Mucosa of rectum (tissue), 2 donors: Measurements from ENCODE around the gene LRRN4.

Experiments
- H3K27ac ChIP-seq, 2 donors: one replicate each; pipeline ENCODE4 v1.7.0; 2013; ENCODE audit warnings: inconsistent platforms in 2 of 2, low read depth in 2 of 2, low read length in 2 of 2
- H3K27me3 ChIP-seq, 2 donors: one replicate each; pipeline ENCODE4 v1.7.0; 2013; ENCODE audit warnings: low read length in 2 of 2; ENCODE audit not compliant: control insufficient read depth in 2 of 2, insufficient read depth in 2 of 2
- H3K36me3 ChIP-seq, 2 donors: one replicate each; pipeline ENCODE4 v1.7.0; 2013; ENCODE audit warnings: low read length in 2 of 2; ENCODE audit not compliant: control insufficient read depth in 2 of 2, insufficient read depth in 2 of 2
- H3K4me1 ChIP-seq, 2 donors: one replicate each; pipeline ENCODE4 v1.7.0; 2013; ENCODE audit warnings: low read length in 2 of 2, mild to moderate bottlenecking in 1 of 2; ENCODE audit not compliant: control insufficient read depth in 2 of 2, insufficient read depth in 2 of 2
- H3K4me3 ChIP-seq, 2 donors: one replicate each; pipeline ENCODE4 v1.7.0; 2013; ENCODE audit warnings: low read length in 2 of 2
- H3K9ac ChIP-seq, 2 donors: one replicate each; pipeline ENCODE4 v1.7.0; 2013; ENCODE audit warnings: low read length in 2 of 2, low read depth in 1 of 2, mild to moderate bottlenecking in 1 of 2
- H3K9me3 ChIP-seq, 2 donors: one replicate each; pipeline ENCODE4 v1.7.0; 2013; ENCODE audit warnings: low read length in 2 of 2; ENCODE audit not compliant: control insufficient read depth in 2 of 2
- donor health status: healthy.
- donor health status: Normal muscosa, but diverticular disease.

Gene LRRN4

GRCh38 chr20:6048391-6048790, 5.5 kb downstream of the LRRN4 start:
- no peak overlapping the region for H3K27ac ChIP-seq
- H3K9me3 ChIP-seq = no peaks in the 10 kb centered on the region
- H3K27me3 ChIP-seq = peaks cover 7 to 13% of the 10 kb centered on the region in 2 donors
- H3K4me1 ChIP-seq = peaks cover 0 to 3% of the 10 kb centered on the region in 2 donors
- no peak overlapping the region for H3K4me3 ChIP-seq
- no peak overlapping the region for H3K9ac ChIP-seq
- H3K36me3 ChIP-seq = no peaks in the 10 kb centered on the region

DNA sequence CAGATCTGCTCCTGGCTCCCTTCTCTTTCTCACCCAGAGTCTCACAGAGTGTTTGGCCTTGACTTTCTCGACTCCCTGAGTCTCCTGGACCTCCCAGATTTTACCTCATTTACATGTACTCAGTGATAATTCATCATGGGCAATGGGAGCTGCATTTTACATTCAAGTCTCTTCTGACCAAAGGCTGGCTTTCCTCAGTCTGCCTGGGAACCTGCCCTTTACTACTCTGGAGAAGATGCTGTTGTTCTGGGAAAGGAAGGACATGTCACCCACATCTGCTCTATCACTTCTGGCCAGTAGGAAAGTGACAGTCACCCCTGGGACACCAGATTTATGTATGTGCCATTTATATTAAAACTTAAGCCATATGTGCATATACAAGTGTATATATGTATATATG, 7.4 kb downstream of the LRRN4 start:
- no peak overlapping the region for H3K4me3 ChIP-seq
- H3K36me3 ChIP-seq = peaks cover 4 to 10% of the 10 kb centered on the region in 2 donors
- no peak overlapping the region for H3K27ac ChIP-seq
- H3K9ac ChIP-seq = no peak overlapping the region
- H3K27me3 ChIP-seq = peaks cover 0 to 5% of the 10 kb centered on the region in 2 donors
- no peaks in the 10 kb centered on the region for H3K4me1 ChIP-seq
- H3K9me3 ChIP-seq = no peaks in the 10 kb centered on the region

GRCh38 chr20:6045566-6045965, 8.3 kb downstream of the LRRN4 start:
- Histone ChIP-seq H3K27me3 (no peaks in the 10 kb centered on the region), H3K4me3 (no peak overlapping the region), H3K4me1 (no peaks in the 10 kb centered on the region), H3K36me3 (peaks cover 12 to 18% of the 10 kb centered on the region in 2 donors), H3K27ac (no peak overlapping the region), H3K9me3 (no peaks in the 10 kb centered on the region), H3K9ac (no peak overlapping the region)

DNA sequence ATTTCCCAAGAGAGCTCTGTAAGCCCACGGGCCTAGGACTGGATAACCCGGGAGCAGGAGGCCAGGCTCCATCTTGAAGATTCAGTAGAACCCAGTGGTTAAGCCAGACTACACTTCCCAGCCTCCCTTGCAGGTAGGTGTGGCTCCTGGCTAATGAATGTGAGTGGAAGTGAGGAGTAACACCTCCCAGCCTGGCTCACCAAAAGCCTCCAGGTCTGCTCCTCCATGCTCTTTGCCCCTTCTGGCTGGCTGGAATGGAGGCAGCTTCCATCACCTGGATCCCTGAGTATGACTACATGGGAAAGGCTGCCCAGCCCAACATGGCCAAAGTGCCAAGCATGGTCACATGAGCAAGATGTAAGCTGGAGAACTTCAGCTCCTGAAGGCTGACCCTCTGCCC, 9.7 kb downstream of the LRRN4 start:
- H3K36me3 ChIP-seq = peaks cover 16 to 23% of the 10 kb centered on the region in 2 donors
- H3K4me1 ChIP-seq = no peaks in the 10 kb centered on the region
- H3K9me3 ChIP-seq = no peaks in the 10 kb centered on the region
- no peak overlapping the region for H3K27ac ChIP-seq
- H3K27me3 ChIP-seq = no peaks in the 10 kb centered on the region
- H3K9ac ChIP-seq = no peak overlapping the region
- no peak overlapping the region for H3K4me3 ChIP-seq

- H3K9me3 ChIP-seq = no peaks in the 10 kb centered on the region
- H3K4me3 ChIP-seq = no peak overlapping the region
- peaks cover 33 to 37% of the 10 kb centered on the region in 2 donors for H3K36me3 ChIP-seq
- no peak overlapping the region for H3K9ac ChIP-seq
- no peak overlapping the region for H3K27ac ChIP-seq
- no peaks in the 10 kb centered on the region for H3K4me1 ChIP-seq
- H3K27me3 ChIP-seq = no peaks in the 10 kb centered on the region
Observed at GRCh38 chr20:6041808-6042265, 12.0 kb downstream of the LRRN4 start.

DNA sequence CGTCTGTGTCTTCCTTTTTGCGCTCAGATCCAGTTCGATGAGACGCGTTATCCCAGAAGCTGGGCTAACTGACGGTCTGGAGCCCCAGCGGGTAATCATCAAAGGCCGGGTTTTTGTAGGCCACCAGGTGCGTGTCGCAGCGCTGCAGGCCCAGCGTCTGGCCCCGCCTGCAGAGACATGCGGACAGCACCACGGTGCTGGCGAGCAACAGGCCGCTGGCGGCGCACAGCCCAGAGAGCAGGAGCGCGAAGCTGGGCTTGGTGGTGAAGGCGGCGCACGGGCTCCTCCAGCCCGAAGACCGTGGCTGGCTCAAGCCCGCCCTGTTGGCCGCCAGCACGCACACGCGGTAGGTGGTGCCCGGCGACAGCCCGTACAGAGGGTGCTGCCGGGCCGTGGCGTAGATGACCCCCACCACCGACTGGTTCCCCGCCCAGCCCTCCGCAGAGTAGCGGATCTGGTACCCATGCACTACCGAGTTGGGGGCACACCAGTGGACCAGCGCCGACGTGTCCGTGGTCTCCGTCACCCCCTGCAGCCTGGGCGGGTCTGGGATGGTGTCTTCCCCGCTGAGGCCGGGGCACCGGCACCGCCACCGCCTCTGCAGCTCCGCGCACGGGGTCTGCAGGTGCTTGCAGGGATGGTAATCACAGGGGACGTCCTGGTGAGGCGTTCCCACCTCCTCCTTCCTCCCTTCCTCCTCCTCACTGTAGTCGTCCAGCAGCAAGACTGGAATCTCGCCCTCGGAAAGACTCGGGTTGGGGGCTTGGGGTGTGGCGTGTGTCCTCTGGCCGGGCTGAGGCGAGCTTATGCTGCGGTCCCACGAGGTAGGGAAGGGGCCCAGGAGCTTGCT, 12.7 kb downstream of the LRRN4 start:
- no peaks in the 10 kb centered on the region for H3K27me3 ChIP-seq
- no peak overlapping the region for H3K4me3 ChIP-seq
- H3K36me3 ChIP-seq = peaks cover 35 to 41% of the 10 kb centered on the region in 2 donors
- H3K4me1 ChIP-seq = no peaks in the 10 kb centered on the region
- H3K9me3 ChIP-seq = no peaks in the 10 kb centered on the region
- no peak overlapping the region for H3K9ac ChIP-seq
- H3K27ac ChIP-seq = no peak overlapping the region

DNA sequence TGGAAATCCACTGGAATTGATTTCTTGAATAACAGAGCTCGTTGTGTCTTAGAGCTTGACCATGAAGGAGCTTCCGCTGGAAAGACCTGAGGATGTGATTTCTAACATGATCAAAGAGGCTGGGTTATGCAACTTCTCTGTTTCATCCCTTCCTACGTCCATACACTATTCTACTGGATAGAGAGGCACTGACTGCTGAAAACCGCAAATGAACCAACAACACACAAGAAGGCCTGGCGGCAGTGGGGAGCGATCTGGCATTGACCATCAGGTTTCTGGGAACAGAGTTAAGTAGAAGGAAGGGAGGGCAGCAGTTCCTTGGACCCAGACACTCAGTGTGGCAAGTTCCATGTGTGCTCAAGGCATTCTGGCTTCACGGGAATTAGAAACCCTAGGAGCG, 13.3 kb downstream of the LRRN4 start:
- no peak overlapping the region for H3K27ac ChIP-seq

DNA sequence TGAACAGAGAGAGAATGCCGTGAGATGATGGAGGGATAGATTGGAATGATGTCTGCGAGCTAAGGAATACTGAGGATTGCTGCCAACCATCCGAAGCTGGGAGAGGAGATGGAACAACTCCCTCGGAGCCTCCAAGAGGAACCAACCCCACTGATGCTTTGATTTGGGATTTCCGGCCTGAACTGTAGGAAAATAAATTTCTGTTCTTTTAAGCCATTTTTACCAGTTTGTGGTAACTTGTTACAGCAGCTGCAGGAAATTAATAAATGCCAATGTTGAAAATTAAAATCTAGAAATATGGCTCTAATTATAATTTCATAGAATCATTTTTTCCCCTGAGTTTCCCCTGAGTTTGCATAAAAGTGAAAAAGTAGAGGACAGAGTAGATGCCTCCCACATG, 14.1 kb downstream of the LRRN4 start:
- peaks cover 37 to 44% of the 10 kb centered on the region in 2 donors for H3K36me3 ChIP-seq
- no peaks in the 10 kb centered on the region for H3K27me3 ChIP-seq
- no peak overlapping the region for H3K4me3 ChIP-seq
- H3K9ac ChIP-seq = no peak overlapping the region
- no peaks in the 10 kb centered on the region for H3K4me1 ChIP-seq
- H3K27ac ChIP-seq = no peak overlapping the region
- H3K9me3 ChIP-seq = no peaks in the 10 kb centered on the region

More for the DNA sequence above, 13.3 kb downstream of the LRRN4 start:
- H3K27me3 ChIP-seq = no peaks in the 10 kb centered on the region
- no peaks in the 10 kb centered on the region for H3K4me1 ChIP-seq
- H3K9ac ChIP-seq = no peak overlapping the region
- no peaks in the 10 kb centered on the region for H3K9me3 ChIP-seq
- H3K4me3 ChIP-seq = no peak overlapping the region
- peaks cover 36 to 42% of the 10 kb centered on the region in 2 donors for H3K36me3 ChIP-seq

DNA sequence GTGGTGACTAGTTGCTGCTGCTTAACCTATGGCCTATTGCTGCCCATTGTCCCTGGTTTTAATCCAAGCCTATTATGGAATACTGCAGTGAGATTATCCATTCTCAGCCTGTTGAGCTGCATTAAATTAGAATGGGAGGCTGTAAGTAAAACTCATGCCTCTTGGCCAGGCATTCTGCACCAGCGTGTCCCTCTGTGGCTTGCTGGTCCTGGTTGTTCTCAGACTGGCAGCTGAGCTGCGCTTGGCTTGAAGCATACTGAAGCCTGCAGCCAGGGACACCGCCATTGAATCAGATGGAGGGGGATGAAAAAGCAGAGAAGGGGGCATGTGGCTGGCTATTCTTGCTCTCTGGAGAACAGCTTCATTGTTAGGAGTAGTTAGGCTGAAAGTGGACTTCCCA, 15.6 kb downstream of the LRRN4 start:
- Histone ChIP-seq H3K9me3 (no peaks in the 10 kb centered on the region), H3K27me3 (no peaks in the 10 kb centered on the region), H3K4me3 (no peak overlapping the region), H3K4me1 (no peaks in the 10 kb centered on the region), H3K27ac (no peak overlapping the region), H3K36me3 (peaks cover 48 to 58% of the 10 kb centered on the region in 2 donors), H3K9ac (no peak overlapping the region)

- Histone ChIP-seq H3K9ac (no peak overlapping the region), H3K27me3 (no peaks in the 10 kb centered on the region), H3K27ac (no peak overlapping the region), H3K9me3 (no peaks in the 10 kb centered on the region), H3K4me3 (no peak overlapping the region), H3K4me1 (no peaks in the 10 kb centered on the region), H3K36me3 (peaks cover 49 to 55% of the 10 kb centered on the region in 2 donors)
Observed at GRCh38 chr20:6037082-6037481, 16.8 kb downstream of the LRRN4 start.
